ENCODE data around the gene CCDC88C. TPM values are rescaled to one million over a fixed set of nuclear protein-coding genes. Genes with fewer than 3 reads are reported as not detected.

Gene CCDC88C
- polyA plus RNA-seq, 1 donor: 18.3 TPM

DNA sequence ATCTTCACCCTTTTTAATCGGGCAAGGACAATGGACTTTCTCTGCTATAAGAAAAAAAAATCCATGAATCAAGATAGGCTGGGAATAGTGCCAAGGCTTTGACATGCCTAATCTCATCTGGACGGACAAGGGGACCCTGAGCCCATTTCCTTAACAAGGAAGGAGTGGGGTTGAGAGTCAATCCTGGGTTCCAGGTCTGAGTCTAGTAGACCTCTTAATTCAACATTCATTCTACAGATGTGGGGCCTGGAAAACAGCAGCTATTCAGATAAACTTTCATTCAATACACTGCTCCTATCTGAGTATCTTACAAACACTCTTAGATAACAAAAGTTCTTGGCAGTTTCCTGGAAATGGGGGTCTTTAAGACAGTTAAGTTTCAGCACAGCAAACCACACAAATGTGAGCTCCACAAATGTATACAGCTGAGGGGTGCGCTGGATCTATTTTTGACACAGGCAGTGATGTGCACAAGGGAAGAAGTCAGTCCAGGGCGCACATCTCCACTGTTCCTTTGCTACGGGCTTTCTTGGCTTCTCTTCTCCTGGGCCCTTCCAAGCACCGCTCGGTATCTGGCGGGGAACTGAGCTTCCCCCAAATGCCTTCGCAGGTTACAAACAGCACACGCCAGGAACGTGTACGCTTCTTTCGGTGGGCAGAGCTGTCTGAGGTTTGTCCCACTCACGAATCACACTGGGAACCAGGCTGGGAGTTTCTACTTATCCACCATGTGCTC lies 90.9 kb downstream of the CCDC88C start:
- no peak for DNase-seq

DNA sequence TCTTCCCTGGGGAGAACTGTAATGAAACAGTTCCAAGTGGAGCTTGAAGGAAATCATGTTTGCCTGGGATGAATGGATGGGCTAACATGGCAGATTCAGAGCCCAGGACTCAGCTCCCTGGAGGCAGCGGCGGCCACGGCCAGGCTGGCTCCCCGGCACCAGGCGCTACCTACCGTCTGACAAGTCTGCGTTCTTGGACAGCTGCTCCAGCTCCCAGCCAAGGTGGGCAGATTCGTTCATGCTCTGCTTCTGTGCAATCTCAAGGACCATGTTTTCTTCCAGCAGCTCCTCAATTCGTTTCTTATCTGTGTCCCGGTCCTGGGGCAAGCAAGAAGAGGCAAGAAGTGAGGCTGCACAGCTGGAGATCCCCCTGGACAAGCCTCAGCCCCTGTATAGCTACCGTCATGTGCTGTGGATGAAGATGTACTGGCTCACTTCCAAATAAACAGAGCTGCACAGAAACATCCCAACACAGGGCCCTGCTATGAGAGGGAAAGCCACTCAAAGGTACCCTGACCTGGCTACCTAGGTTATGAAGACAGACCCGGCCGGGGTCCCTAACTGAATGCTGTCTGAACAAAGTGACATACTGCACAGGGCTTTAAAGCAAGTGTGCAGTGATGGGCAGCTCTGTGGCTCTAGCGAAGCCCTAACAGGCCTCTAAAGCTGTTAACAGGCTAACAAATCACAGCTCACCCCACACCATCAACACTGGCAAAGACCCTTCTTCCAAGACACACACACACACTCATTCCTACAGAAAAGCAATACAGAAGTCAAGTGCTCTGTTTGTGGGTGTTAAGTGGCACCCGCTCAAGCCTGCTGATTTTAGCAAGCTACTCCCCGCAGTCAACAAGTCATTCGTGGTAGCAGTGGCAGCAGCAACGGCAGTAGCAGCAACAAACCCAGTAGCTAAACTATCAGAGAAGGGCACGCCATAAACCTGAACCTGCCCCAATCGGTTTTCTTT lies 92.7 kb downstream of the CCDC88C start:
- DNase-seq: no peak

DNA sequence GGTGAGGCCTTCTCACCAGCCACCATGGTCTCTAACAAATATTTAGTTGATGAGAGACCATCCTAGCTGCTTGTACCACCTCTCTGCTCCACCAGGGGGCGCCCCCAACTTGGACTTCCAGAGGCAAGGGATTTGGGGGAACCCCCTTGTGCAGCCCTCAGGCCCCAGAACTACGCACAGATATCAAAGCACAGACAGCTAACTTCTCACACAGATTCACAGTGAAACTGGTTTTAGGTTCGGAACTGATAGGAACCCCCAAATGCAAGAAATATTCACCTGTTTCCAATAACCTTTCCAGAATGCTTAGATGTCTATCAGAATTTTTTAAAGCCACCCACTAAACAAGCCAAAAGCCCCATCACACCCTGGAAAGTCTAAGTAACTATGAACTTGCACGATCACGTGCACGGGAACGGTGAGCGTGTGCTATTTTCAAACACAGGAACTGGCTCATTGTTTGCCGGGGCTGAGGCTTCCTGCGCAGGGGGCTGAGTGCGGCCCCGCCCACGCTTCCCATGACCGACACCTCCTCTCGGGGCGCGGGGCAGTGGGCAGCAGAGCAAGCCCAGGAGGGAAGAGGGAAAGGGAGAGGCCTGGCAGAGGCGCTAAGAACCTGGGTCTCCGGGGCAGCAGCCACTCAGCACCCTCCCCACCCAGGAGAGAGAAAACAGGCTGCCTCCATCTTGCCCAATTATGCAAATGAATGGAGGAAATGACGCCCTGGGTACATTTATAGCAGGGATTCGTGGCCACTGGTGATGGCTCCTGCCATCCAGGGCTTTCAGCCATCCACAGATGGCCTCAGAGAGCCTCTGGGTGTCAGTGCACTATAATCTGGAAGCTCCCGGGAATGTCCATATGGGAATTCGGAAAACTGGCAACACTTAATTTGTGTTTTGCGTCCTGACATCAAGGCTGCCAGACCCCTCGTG lies 93.7 kb downstream of the CCDC88C start:
- peak; percentile 74 for DNase-seq

DNA sequence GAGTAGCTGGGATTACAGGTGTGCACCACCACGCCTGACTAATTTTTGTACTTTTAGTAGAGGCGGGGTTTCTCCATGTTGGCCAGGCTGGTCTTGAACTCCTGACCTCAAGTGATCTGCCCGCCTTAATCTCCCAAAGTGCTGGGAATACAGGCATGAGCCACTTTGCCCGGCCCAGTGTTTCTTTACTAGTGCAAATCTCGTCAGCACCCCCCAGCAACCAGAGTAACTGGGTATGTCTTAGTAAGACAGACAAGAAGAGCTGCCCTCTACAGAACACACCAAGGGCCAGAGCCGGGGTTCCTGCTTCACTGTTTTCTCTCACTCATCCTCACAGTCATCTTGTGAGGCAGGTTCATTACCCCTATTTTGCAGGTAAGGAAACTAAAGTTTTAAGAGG lies 94.6 kb downstream of the CCDC88C start:
- no peak for DNase-seq

DNA sequence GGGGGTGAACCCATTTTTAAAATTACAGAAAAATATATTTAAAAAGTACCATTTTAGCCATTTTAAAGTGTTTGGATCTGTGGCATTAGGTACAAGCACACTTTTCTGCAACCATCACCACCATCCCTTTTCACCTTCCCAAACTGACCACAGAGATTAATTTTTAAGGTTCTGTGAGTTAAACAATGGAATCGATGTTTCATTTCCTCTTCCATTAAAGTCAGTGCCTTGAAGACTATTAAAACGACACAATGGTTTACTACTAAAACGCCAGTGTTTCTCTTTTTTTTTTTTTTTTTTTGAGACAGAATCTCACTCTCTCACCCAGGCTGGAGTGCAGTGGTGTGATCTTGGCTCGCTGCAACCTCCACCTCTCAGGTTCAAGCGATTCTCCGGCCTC lies 95.0 kb downstream of the CCDC88C start:
- DNase-seq: no peak

DNA sequence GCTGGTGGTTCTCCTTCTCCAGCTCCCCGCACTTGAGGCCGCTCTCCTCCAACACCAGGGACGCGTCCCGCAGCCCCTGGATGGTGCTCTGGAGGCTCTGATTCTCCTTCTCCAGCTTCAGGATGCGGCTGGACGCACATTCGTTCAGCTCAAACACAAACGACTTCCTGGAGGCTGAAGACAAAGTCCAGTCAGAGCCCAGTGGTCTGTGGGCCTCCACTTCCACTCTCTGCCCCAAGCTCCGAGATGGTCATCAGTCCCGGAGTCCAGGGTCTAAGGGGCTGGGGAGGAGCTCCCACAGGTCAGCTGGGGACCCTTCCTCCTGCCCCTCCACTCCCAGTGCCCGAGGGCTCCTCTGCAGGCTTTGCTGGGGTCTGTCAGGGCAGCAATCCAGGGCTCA lies 96.5 kb downstream of the CCDC88C start:
- DNase-seq: no peak

DNA sequence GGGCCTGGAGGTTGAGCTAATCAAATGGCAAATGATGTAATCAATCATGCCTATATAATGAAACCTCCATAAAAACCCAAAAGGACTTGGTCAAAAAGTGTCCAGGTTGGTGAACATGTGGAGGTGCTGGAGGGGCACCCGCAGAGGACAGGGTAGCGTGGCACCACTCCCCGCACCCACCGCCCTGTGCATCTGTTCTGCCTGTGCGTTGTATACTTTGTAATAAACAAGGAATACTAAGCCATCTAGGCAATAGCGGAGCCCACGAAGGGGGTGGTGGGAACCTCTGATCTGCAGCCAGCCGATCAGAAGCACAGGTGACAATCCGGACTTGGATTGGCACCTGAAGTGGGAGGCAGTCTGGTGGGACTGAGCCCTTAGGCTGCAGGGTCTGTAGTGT lies 97.4 kb downstream of the CCDC88C start:
- no peak for DNase-seq

DNA sequence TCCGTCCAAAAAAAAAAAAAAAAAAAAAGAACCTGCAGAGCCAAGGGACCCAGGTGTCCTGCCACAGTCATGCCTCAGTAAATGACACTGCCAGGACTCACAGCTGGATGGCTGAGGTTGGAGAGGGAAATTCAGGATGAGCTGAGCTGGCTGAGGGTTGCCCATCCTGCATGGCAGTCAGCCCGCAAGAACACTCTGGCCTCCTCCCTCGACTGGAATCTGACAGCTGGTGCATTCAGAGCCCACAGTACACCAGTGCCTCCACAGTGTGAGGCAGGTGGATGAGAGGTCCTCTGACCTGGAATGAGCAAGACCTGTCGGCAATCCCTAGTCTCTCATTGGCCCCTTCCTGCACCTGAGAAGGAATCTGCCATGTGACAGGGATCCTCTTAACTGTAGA lies 98.7 kb downstream of the CCDC88C start:
- no peak for DNase-seq

DNA sequence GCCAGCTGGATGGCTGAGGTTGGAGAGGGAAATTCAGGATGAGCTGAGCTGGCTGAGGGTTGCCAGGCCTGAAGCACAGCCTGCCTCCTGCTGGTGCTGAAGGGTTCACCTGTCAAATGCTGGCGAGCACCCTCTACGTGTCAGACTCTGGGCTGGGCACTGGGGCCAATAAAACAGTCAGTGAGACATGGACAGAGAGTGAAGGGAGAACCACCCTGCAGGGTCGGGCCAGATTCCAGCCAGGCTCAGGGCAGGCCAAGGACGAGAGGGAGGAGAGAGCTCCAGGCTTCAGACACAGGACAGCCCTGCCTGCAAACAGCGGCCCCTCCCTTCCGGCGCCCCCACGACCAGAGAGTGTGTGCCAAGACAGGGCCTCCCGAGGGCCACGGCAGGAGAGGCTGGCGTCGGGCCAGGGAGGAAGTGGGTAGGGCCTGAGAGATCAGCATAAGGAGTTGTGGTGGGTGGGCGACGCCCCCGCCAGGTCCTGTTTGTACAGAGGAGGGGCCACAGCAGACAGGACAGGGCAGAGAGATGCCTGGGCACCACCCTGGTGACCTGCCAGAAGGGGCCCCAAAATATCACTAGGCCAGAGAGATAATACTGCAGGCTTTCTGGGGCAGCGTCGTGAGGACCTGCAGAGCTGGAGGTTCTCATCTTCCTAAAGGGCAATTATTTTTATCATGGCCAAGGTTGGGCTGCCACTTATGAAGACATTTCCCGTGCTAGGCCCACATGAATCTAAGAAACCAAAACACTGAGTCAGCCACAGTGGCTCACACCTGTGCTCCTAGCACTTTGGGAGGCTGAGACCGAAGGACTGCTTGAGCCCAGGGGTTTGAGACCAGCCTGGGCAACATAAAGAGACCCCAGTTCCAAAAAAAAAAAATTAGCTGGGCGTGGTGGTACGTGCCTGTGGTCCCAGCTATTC lies 100.0 kb downstream of the CCDC88C start:
- no peak for DNase-seq

DNA sequence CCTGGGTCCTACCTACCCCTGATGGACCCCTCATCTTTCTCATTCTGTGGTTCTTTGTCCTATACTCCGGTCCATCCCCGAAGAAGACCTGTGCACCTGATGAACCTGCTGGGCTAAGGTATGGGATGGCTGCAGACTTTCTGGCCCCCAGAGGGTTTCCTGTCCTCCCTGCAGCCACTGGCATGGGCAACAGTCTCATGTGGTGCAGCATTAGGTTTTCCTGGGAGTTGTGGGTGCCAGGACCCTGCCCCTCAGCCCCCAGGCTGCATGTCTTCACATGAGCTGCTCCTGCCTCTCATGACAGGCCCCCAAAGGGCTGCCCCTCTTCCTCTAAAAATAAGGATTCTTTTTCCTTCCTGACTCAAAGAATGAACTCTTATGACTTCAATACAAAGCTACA lies 100.9 kb downstream of the CCDC88C start:
- DNase-seq: no peak

DNA sequence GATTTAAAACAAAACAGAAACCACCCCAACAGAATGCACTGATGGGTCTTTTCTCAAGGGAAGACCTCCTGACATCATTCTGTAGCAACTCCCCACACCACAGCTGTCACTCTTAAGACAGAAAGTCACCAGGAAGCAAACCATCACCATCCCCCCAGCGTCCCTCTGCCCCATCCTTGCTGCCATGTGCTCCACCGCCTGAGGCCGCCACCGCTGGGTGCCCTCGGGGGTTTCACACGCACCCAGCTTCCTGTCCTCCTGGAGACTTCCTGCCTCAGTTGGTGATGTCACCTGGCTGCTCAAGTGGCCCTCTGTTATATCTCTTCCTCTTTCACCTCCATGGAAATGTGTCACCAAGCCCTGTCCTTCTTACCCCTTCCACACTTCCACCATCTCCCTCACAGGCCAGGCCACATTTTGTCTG lies 101.8 kb downstream of the CCDC88C start:
- no peak for DNase-seq

DNA sequence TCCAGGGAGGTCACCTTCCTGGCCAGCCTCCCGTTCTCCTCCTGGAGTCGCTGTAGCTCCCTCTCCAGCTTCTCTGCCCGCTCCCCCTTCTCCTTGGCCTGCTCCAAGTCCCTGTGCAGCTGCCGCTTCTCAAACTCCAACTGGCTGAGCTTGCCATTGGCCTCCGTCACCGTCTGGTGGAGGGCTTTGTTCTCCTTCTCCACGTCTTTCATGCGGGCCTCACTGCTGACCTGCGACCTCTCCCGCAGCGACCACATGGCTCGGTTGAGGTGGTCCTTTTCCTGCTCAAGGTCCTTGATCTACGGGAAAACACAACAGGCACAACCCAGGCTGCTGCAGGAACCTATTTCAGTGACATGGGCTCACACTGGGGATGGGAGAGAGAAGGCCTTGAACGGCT lies 103.8 kb downstream of the CCDC88C start:
- no peak for DNase-seq

DNA sequence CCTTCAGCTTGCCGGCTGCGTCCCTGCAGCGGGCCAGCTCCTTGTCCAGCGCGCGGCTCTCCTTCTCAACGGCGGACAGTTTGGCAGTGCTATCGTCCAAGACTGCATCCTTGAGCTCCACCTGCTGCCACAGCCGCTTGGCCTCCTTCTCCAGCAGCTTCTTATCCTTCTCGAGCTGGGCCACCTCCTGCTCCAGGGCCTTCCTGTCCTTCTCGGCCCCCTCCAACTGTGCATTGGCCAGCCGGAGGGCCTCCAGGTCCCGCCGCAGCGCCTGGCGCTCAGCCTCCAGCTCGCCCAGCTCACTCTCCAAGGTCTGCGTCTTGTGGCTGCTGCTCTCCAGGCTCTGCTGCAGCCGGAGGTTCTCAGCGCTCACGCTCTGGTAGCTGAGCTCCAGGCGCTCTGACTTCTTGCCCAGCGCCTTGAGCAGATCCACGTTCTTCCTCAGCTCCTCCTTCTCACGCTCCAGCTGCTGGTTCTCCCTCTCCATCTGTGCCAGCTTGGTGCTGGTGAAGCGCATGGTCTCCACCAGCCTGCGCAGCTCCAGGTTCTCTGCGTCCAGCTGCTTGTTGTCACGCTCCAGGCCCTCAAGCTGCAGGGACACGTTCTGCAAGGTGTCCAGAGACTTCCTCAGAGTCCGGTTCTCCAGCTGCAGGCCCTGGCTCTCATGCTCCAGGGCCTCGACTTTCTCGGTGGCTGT lies 104.3 kb downstream of the CCDC88C start:
- no peak for DNase-seq

DNA sequence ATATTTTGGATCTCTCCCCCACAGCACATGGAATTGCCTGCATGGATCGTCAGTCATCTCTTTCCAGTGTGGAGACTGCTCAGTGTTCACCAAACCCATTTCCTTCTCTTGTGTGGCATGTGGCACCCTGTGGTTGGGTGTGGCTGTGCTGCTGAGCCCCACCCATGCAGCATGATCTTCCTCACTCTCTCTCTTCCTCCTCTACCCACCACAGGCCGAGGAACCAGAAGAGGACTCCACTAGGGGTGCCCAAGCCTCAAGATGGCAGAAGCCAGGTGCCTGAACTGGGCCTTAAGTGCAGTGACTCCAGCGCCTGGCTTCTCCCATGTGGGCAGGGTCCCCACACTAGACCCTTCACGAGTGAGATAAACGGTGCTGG lies 106.3 kb downstream of the CCDC88C start:
- DNase-seq: no peak

DNA sequence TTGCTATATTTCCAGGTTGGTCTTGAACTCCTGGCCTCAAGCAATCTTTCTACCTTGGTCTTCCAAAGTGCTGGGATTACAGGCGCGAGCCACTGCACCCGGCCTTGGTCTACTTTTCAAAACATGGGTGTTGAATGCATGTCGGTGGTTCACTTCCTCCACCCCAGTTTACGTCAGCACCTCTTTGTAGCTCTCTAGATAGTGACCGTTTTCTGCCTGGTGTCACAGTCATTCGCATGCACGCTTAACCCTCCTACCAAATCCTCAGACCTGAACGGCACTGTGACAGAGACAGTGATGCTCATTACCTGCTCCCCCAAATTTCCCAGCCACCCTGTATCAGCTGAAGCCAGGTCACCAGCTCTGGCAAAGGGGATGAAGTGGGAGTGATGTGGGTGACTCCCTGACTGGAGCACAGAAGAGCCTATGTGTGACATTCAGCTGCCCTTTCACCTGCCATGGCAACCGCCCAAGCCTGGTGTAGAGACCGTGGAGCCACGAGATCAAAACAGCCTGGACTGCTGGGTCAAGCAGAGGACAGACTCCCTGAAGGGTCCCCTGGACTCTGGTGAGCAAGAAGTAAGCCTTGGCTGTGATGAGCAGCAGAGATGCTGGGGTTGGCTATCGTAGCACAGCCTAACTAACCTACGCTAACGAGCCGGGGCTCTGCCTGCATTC lies 106.9 kb downstream of the CCDC88C start:
- DNase-seq: no peak

DNA sequence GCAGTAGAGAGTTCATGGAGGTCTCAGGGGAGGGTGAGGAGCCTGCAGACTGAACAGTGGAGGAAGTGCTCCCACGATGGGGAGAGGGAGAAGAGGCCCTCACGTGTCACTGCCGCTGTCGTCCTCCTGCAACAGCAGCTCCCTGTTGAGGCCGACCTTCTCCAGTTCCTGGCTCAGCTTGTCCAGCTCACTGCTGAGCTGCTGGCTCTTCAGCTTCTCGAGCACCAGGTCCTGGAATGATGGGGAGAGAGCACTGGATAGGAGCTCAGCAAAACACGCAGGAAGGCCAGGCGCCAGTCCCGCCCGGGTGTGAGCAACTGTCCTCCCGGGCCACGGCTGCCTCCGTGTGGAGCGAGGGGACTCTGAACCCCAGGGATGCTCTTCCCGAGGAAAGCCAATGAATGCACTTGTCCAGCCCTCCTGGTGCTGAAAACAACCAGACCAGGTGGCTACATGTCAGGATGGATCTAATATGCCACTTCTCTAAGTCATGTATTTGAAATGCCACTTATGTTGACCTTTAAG lies 107.8 kb downstream of the CCDC88C start:
- DNase-seq: no peak

DNA sequence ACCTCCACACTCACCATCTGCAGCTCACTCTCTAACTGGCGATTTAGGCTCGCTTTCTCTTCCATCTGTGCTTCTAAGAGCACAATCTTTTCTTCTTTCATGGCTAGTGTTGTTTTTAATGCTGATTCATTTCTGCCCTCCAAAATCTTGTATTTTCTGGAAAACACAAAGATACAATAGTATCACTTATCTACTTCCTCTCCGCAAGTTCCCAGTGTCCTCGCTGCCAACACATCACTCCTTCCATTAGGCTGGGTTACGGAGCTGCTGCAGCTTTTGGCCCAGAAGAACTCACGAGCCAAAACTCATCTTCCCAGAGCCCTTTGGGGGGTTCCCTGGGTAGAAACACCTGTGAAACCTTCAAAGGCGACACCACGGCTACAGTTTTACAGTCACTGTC lies 109.3 kb downstream of the CCDC88C start:
- DNase-seq: no peak

DNA sequence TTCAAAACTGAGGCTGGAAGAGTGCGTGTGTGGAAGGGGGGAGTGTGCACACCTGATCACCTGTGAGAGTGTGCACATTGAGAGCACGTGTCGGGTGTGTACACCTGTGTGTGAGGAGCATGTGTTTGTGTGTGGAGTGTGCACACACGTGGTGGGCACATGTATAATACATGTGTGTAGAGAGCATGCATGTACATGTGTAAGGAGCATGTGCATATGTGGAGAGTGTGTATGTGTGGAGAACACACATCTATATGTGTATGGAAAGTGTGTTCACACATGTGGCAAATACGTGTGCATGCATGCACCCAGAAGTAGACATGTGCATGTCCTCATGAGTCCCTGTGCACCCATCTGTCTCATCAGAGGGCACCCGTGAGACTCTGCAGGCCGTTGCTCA lies 110.0 kb downstream of the CCDC88C start:
- no peak for DNase-seq

DNA sequence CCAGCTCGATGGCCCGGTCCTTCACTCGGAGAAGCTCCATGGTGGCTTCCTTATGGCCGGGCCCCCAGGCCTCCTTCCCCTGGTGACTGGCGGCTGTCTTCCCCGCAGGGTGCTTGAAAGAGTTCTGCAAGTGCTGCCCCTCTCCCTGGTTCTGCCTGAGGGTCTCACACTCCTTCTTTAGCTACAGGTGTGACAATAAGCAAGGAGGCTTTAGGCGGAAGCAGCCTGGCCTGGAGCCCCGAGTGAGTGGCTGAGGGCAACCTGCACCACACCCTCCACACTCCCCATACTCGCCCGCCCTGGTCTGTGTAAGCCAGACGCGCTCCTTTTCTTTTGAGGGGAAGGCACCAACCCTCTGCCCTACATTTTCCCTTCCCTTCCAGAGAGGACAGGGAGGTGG lies 110.6 kb downstream of the CCDC88C start:
- no peak for DNase-seq

DNA sequence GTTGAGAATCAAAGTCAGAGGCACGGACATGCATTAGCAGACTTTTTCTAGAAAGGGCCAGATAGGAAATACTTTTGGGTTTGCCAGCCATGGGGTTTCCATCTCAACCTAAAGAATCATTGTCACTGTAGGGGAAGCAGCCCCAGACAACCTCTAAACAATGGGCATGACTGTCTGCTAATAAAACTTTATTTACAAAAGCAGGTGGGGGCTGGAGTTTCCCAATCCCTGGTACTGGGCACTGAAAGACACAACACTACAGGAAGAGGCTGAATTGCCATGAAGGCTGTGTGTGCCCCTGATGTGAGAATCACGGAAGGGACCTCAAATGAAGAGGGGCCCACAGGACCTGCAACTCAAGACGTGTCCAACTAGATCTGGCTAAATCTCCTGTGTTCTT lies 111.1 kb downstream of the CCDC88C start:
- no peak for DNase-seq
